ENCODE results near the gene CNKSR1.

The CNKSR1 gene

GRCh38 chr1:26182383-26182696, 5.0 kb downstream of the CNKSR1 start:
- TF ChIP-seq POLR2AphosphoS5 (IDR thresholded peaks at IDR 0.05; ENCODE audit: low read depth, low read length) = no peak
- no peak for TF ChIP-seq POU2F2 (IDR thresholded peaks at IDR 0.05; ENCODE audit: low read depth, low read length)
- TF ChIP-seq POLR2A (IDR thresholded peaks at IDR 0.05; ENCODE audit: low read depth, low read length) = no peak
- no peak for TF ChIP-seq SPI1 (IDR thresholded peaks at IDR 0.05; ENCODE audit: low read depth, low read length)
- TF ChIP-seq PAX5 (IDR thresholded peaks at IDR 0.05; ENCODE audit: insufficient read depth, low read length, severe bottlenecking) = no peak
- TF ChIP-seq TAF1 (IDR thresholded peaks at IDR 0.05; ENCODE audit: low read depth, low read length) = no peak
- DNase-seq (ENCODE audit: insufficient read length, low spot score) (no peak), FAIRE-seq (no peak)

- TF ChIP-seq POU2F2 (IDR thresholded peaks at IDR 0.05; ENCODE audit: low read depth, low read length) = no peak
- TF ChIP-seq PAX5 (IDR thresholded peaks at IDR 0.05; ENCODE audit: insufficient read depth, low read length, severe bottlenecking) = no peak
- TF ChIP-seq POLR2AphosphoS5 (IDR thresholded peaks at IDR 0.05; ENCODE audit: low read depth, low read length) = no peak
- no peak for TF ChIP-seq SPI1 (IDR thresholded peaks at IDR 0.05; ENCODE audit: low read depth, low read length)
- TF ChIP-seq POLR2A (IDR thresholded peaks at IDR 0.05; ENCODE audit: low read depth, low read length) = no peak
- TF ChIP-seq TAF1 (IDR thresholded peaks at IDR 0.05; ENCODE audit: low read depth, low read length) = no peak
- FAIRE-seq = no peak
- DNase-seq (ENCODE audit: insufficient read length, low spot score) = no peak
These were observed 6.8 kb downstream of the CNKSR1 start for GRCh38 chr1:26184086-26184485.

- TF ChIP-seq SPI1 (IDR thresholded peaks at IDR 0.05; ENCODE audit: low read depth, low read length) (no peak), POLR2A (IDR thresholded peaks at IDR 0.05; ENCODE audit: low read depth, low read length) (no peak), POU2F2 (IDR thresholded peaks at IDR 0.05; ENCODE audit: low read depth, low read length) (no peak), POLR2AphosphoS5 (IDR thresholded peaks at IDR 0.05; ENCODE audit: low read depth, low read length) (no peak), TAF1 (IDR thresholded peaks at IDR 0.05; ENCODE audit: low read depth, low read length) (no peak), PAX5 (IDR thresholded peaks at IDR 0.05; ENCODE audit: insufficient read depth, low read length, severe bottlenecking) (no peak)
- FAIRE-seq (no peak), DNase-seq (ENCODE audit: insufficient read length, low spot score) (no peak)
These were observed 7.6 kb downstream of the CNKSR1 start for GRCh38 chr1:26184883-26185282.

GRCh38 chr1:26187882-26188281, 10.6 kb downstream of the CNKSR1 start:
- DNase-seq (ENCODE audit: insufficient read length, low spot score) = no peak
- no peak for FAIRE-seq
- TF ChIP-seq PAX5 (IDR thresholded peaks at IDR 0.05; ENCODE audit: insufficient read depth, low read length, severe bottlenecking) = no peak
- TF ChIP-seq POLR2AphosphoS5 (IDR thresholded peaks at IDR 0.05; ENCODE audit: low read depth, low read length) = no peak
- no peak for TF ChIP-seq POU2F2 (IDR thresholded peaks at IDR 0.05; ENCODE audit: low read depth, low read length)

- TF ChIP-seq PAX5 (IDR thresholded peaks at IDR 0.05; ENCODE audit: insufficient read depth, low read length, severe bottlenecking) (no peak), POLR2AphosphoS5 (IDR thresholded peaks at IDR 0.05; ENCODE audit: low read depth, low read length) (no peak), SPI1 (IDR thresholded peaks at IDR 0.05; ENCODE audit: low read depth, low read length) (no peak), POLR2A (IDR thresholded peaks at IDR 0.05; ENCODE audit: low read depth, low read length) (no peak), POU2F2 (IDR thresholded peaks at IDR 0.05; ENCODE audit: low read depth, low read length) (no peak), TAF1 (IDR thresholded peaks at IDR 0.05; ENCODE audit: low read depth, low read length) (no peak)
- FAIRE-seq = no peak
- DNase-seq (ENCODE audit: insufficient read length, low spot score) = no peak
These were observed 11.2 kb downstream of the CNKSR1 start for GRCh38 chr1:26188477-26188876.

GRCh38 chr1:26189331-26189730, 12.0 kb downstream of the CNKSR1 start:
- DNase-seq (ENCODE audit: insufficient read length, low spot score) (no peak), FAIRE-seq (no peak)
- no peak for TF ChIP-seq POU2F2 (IDR thresholded peaks at IDR 0.05; ENCODE audit: low read depth, low read length)
- TF ChIP-seq PAX5 (IDR thresholded peaks at IDR 0.05; ENCODE audit: insufficient read depth, low read length, severe bottlenecking) = no peak
- no peak for TF ChIP-seq TAF1 (IDR thresholded peaks at IDR 0.05; ENCODE audit: low read depth, low read length)
- no peak for TF ChIP-seq SPI1 (IDR thresholded peaks at IDR 0.05; ENCODE audit: low read depth, low read length)
- no peak for TF ChIP-seq POLR2A (IDR thresholded peaks at IDR 0.05; ENCODE audit: low read depth, low read length)
- TF ChIP-seq POLR2AphosphoS5 (IDR thresholded peaks at IDR 0.05; ENCODE audit: low read depth, low read length) = no peak

GRCh38 chr1:26189751-26190275, 12.5 kb downstream of the CNKSR1 start:
- FAIRE-seq = no peak
- DNase-seq (ENCODE audit: insufficient read length, low spot score) = no peak
- TF ChIP-seq PAX5 (IDR thresholded peaks at IDR 0.05; ENCODE audit: insufficient read depth, low read length, severe bottlenecking) = no peak
- no peak for TF ChIP-seq POLR2AphosphoS5 (IDR thresholded peaks at IDR 0.05; ENCODE audit: low read depth, low read length)
- TF ChIP-seq POLR2A (IDR thresholded peaks at IDR 0.05; ENCODE audit: low read depth, low read length) = no peak
- no peak for TF ChIP-seq SPI1 (IDR thresholded peaks at IDR 0.05; ENCODE audit: low read depth, low read length)
- TF ChIP-seq POU2F2 (IDR thresholded peaks at IDR 0.05; ENCODE audit: low read depth, low read length) = no peak
- TF ChIP-seq TAF1 (IDR thresholded peaks at IDR 0.05; ENCODE audit: low read depth, low read length) = no peak

- no peak for TF ChIP-seq POLR2A (IDR thresholded peaks at IDR 0.05; ENCODE audit: low read depth, low read length)
- TF ChIP-seq POU2F2 (IDR thresholded peaks at IDR 0.05; ENCODE audit: low read depth, low read length) = no peak
- no peak for TF ChIP-seq PAX5 (IDR thresholded peaks at IDR 0.05; ENCODE audit: insufficient read depth, low read length, severe bottlenecking)
- TF ChIP-seq SPI1 (IDR thresholded peaks at IDR 0.05; ENCODE audit: low read depth, low read length) = no peak
- no peak for TF ChIP-seq TAF1 (IDR thresholded peaks at IDR 0.05; ENCODE audit: low read depth, low read length)
- DNase-seq (ENCODE audit: insufficient read length, low spot score) (no peak), FAIRE-seq (no peak)
These were observed 13.2 kb downstream of the CNKSR1 start, which contains the start of gene CATSPER4 for GRCh38 chr1:26190373-26190987. TSS of gene CATSPER4 (plus strand) at chr1:26190602. CDS start at chr1:26190628, 26 bp downstream.

- FAIRE-seq = no peak
- TF ChIP-seq POLR2A (IDR thresholded peaks at IDR 0.05; ENCODE audit: low read depth, low read length) (no peak), POU2F2 (IDR thresholded peaks at IDR 0.05; ENCODE audit: low read depth, low read length) (no peak), PAX5 (IDR thresholded peaks at IDR 0.05; ENCODE audit: insufficient read depth, low read length, severe bottlenecking) (no peak), POLR2AphosphoS5 (IDR thresholded peaks at IDR 0.05; ENCODE audit: low read depth, low read length) (no peak), TAF1 (IDR thresholded peaks at IDR 0.05; ENCODE audit: low read depth, low read length) (no peak), SPI1 (IDR thresholded peaks at IDR 0.05; ENCODE audit: low read depth, low read length) (no peak)
- no peak for DNase-seq (ENCODE audit: insufficient read length, low spot score)
These were observed 14.4 kb downstream of the CNKSR1 start for GRCh38 chr1:26191739-26192138.

GRCh38 chr1:26195805-26196204, 18.5 kb downstream of the CNKSR1 start:
- TF ChIP-seq PAX5 (IDR thresholded peaks at IDR 0.05; ENCODE audit: insufficient read depth, low read length, severe bottlenecking) = no peak
- TF ChIP-seq SPI1 (IDR thresholded peaks at IDR 0.05; ENCODE audit: low read depth, low read length) = no peak
- no peak for TF ChIP-seq TAF1 (IDR thresholded peaks at IDR 0.05; ENCODE audit: low read depth, low read length)
- no peak for TF ChIP-seq POLR2AphosphoS5 (IDR thresholded peaks at IDR 0.05; ENCODE audit: low read depth, low read length)
- TF ChIP-seq POLR2A (IDR thresholded peaks at IDR 0.05; ENCODE audit: low read depth, low read length) = no peak
- TF ChIP-seq POU2F2 (IDR thresholded peaks at IDR 0.05; ENCODE audit: low read depth, low read length) = no peak
- DNase-seq (ENCODE audit: insufficient read length, low spot score) (no peak), FAIRE-seq (no peak)

Data from GM12891 (cell line).